OCI-LY1 (cell line): ENCODE measurements around the gene TLE2.

ENCODE experiments used
- CTCF ChIP-seq: fragments of 200-600 bp; sonication (generic), shearing (Covaris generic); IDR thresholded peaks from 2 replicates; pipeline ENCODE4 v1.5.1; 2017; ENCODE audit warnings: mild to moderate bottlenecking, antibody characterized with exemption, low read length, moderate library complexity, mixed read lengths
- EZH2 ChIP-seq: fragments of 200-600 bp; sonication (generic), shearing (Covaris generic); IDR thresholded peaks from 2 replicates; pipeline ENCODE4 v1.8.0; 2017; ENCODE audit warnings: borderline replicate concordance, mixed run types, mild to moderate bottlenecking, antibody characterized with exemption, low read length, moderate library complexity, mixed read lengths

GRCh38 chr19:3068071-3068470, 39.0 kb upstream of the TLE2 start:
- TF ChIP-seq CTCF (no peak), EZH2 (no peak)
